Hematopoietic multipotent progenitor cell treated with erythropoietin and hydrocortisone succinate and interleukin-3 and kit ligand, for 6 days (in vitro differentiated cells): ENCODE measurements around the gene OR8J3.
"Not testable (repeated sequence)": the region's sequence is repeated elsewhere in the genome, so short reads cannot be mapped to it uniquely, and the experiment has no call there.

ENCODE experiments used
- DNase-seq: peaks from one replicate; pipeline ENCODE4 v3.0.0-alpha.2; 2015

Gene OR8J3, protein sequence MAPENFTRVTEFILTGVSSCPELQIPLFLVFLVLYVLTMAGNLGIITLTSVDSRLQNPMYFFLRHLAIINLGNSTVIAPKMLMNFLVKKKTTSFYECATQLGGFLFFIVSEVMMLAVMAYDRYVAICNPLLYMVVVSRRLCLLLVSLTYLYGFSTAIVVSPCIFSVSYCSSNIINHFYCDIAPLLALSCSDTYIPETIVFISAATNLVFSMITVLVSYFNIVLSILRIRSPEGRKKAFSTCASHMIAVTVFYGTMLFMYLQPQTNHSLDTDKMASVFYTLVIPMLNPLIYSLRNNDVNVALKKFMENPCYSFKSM

GRCh38 chr11:56140151-56140661, at the start of gene OR8J3:
Gene OR8J3, minus strand, starts transcription at chr11:56140201. Its CDS starts 2,483 bp downstream, at chr11:56137718.
- DNase-seq = no peak

GRCh38 chr11:56188602-56189001, 48.6 kb upstream of the OR8J3 start:
- DNase-seq = no peak

GRCh38 chr11:56183459-56183858, 43.5 kb upstream of the OR8J3 start:
- no peak for DNase-seq

GRCh38 chr11:56176318-56176717, 36.3 kb upstream of the OR8J3 start, which contains the start of gene OR5J2:
Gene OR5J2, plus strand, starts transcription at chr11:56176618. Its CDS starts 0 bp downstream, at chr11:56176618.
- DNase-seq = no peak

- DNase-seq = no peak
These were observed 32.3 kb upstream of the OR8J3 start for GRCh38 chr11:56172256-56172830.

GRCh38 chr11:56163804-56164203, 23.8 kb upstream of the OR8J3 start:
- no peak for DNase-seq

GRCh38 chr11:56160217-56160616, 20.2 kb upstream of the OR8J3 start, which contains the start of gene OR8K5:
Gene OR8K5, minus strand, starts transcription at chr11:56160317. Its CDS starts 0 bp downstream, at chr11:56160317.
- no peak for DNase-seq

- DNase-seq = no peak
These were observed 12.3 kb upstream of the OR8J3 start for GRCh38 chr11:56152333-56152732.

DNA sequence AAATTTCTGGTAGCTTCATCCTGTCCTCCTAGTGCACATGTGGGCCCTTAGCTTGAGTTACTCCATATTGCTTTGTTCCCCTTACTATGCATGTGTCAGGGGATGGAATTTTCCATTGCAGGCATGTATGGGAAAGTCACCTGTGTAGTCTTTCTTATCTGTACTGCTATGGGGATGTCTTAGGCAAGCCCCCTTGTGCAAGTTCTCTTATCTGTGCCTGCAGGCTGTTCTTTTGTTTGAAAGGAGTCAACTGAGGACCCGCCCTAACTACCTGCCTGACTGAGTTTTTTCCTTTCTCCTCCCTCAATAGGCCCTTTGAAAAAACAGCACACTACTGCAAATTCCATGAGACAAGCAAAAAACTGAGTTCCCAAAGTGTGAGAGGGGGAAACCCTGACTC, 11.4 kb upstream of the OR8J3 start:
- no peak for DNase-seq

GRCh38 chr11:56143681-56144080, 3.7 kb upstream of the OR8J3 start:
- DNase-seq = not testable (repeated sequence)

DNA sequence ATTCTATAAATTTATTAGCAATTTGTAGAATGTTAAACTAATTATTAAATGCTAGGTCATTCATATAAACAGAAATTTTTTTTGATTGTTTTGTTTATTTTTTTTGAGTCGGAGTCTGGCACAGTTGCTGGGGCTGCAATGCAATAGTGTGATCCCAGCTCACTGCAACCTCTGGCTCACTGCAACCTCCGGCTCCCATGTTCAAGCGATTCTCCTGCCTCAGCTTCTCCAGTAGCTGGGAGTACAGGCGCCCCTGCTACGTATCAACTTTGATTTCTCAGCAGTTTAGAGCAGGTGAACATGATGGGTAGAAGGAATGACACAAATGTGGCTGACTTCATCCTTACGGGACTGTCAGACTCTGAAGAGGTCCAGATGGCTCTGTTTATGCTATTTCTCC, 17.9 kb downstream of the OR8J3 start, which contains the start of gene OR8H3:
TSS of gene OR8H3 (plus strand) at position 301 of the 400 bp plus-strand sequence. CDS start at position 301, 0 bp downstream.
- no peak for DNase-seq

GRCh38 chr11:56103210-56103737, 36.7 kb downstream of the OR8J3 start, which contains the start of gene OR8H2:
Gene OR8H2, plus strand, starts transcription at chr11:56103687. Its CDS starts 1,356 bp downstream, at chr11:56105043.
- no peak for DNase-seq

DNA sequence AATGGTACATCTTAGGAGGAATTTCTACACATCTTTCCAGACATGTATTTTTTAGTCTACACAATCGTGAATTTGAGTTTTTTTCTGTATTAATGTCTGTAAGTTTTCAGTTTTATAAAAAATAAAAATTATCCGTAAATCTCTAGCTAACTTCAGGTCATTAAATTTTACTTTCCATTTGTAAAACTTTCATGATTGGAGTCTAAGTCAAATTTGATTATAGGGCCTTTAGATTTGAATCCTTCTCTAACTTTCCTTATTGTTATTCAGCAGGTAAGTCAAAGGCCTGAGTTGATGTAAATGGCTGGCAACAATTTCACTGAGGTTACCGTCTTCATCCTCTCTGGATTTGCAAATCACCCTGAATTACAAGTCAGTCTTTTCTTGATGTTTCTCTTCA, 47.0 kb downstream of the OR8J3 start, which contains the start of gene OR8I2:
TSS of gene OR8I2 (plus strand) at position 301 of the 400 bp plus-strand sequence. CDS start at position 301, 0 bp downstream.
- no peak for DNase-seq

DNA sequence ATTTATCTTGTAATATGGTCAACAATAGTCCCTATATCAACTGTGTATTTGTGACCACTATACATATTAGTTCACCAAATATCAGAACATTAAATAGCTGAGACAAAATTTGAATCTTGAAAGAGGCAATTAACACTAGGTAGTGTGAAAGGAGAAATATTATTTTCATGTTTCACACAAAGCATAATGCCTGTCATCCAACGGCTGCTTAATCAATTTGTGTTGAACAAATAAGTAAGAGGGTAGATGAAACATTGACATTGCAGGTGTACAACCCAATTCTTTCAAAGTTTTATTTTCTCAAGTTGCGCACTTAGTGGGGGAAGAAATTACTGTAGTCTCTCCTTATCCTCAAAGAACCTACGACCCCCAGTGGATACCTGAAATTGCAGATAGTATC, 50.3 kb downstream of the OR8J3 start:
- no peak for DNase-seq
